Measurements from ENCODE around the gene RESP18. TPM values are rescaled to one million over a fixed set of nuclear protein-coding genes. Genes with fewer than 3 reads are reported as not detected.

RESP18 gene
- total and polyA plus RNA-seq, 8 donors, result not detected

DNA sequence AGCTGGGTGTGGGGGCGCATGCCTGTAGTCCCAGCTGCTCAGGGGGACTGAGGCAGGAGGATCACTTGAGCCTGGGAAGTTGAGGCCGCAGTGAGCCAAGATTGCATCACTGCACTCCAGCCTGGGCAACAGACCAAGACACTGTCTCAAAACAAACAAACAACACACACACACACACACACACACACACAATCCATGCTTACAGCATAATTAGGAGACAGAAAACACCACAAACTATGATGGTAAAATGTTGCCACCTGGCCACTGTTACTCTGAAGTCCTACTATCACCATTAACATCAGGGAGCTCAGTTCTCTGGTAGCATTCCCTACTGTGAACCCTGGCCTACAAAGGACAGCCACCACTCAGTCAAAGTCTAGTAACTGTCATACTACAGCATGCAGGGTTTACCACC is 36.9 kb upstream of the RESP18 start:
- no peaks in the 10 kb centered on the region for H3K27me3 ChIP-seq

DNA sequence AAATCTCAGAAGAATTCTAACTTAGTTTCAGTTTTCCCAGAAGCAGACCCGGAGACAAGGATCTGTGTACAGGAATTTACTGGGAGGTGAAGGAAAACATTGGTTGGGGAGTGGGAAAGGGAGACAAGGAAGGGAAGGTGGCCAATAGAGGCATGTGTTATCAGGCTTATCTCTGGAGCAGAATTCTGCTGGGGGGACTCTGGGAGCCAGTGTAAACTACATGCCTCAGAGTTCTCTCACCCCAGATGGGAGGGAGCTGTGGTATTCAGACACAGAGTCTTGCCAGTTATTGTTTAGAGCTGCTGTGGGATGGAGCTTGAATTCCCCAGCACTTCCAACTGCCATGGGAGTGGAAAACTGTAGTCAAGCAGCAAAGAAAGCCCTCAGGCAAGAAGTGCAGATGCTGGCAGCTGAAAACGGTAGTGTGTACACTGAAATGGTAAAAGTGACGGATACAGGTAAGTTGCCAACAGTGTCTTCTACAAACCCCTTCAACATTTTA is 36.2 kb upstream of the RESP18 start:
- intact Hi-C loops (cut with DNase I; ENCODE audit: low total_unique reads), result no loop called here
- Histone ChIP-seq H3K4me3 (no peak overlapping the region), H3K27ac (peak overlapping the region in 3 of 5 donors; percentile 18 to 60 (median 51)), H3K27me3 (no peaks in the 10 kb centered on the region), H3K4me1 (peaks cover 0 to 15% (median 7%) of the 10 kb centered on the region in 4 donors), H3K9me3 (no peaks in the 10 kb centered on the region), H3K36me3 (peaks cover under 1 to 11% (median 10%) of the 10 kb centered on the region in 4 donors)
- TF ChIP-seq POLR2AphosphoS5 (IDR thresholded peaks at IDR 0.05), result no peak
- TF ChIP-seq, protein P1, sequence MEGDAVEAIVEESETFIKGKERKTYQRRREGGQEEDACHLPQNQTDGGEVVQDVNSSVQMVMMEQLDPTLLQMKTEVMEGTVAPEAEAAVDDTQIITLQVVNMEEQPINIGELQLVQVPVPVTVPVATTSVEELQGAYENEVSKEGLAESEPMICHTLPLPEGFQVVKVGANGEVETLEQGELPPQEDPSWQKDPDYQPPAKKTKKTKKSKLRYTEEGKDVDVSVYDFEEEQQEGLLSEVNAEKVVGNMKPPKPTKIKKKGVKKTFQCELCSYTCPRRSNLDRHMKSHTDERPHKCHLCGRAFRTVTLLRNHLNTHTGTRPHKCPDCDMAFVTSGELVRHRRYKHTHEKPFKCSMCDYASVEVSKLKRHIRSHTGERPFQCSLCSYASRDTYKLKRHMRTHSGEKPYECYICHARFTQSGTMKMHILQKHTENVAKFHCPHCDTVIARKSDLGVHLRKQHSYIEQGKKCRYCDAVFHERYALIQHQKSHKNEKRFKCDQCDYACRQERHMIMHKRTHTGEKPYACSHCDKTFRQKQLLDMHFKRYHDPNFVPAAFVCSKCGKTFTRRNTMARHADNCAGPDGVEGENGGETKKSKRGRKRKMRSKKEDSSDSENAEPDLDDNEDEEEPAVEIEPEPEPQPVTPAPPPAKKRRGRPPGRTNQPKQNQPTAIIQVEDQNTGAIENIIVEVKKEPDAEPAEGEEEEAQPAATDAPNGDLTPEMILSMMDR (IDR thresholded peaks at IDR 0.05), result no peak
- TF ChIP-seq EP300 (IDR thresholded peaks at IDR 0.05), result no peak
- no peak for TF ChIP-seq POLR2A (IDR thresholded peaks at IDR 0.05)
- peak in 1 of 2 donors; percentile 61 for DNase-seq
- 15 to 33% (median 23%) methylated on average over 3 of the region's 3 CpGs for WGBS, 5 donors

More for the DNA sequence above, 36.9 kb upstream of the RESP18 start:
- Histone ChIP-seq H3K9me3 (no peaks in the 10 kb centered on the region), H3K4me1 (peaks cover 0 to 15% (median 7%) of the 10 kb centered on the region in 4 donors), H3K4me3 (no peak overlapping the region), H3K36me3 (peaks cover 8 to 18% (median 17%) of the 10 kb centered on the region in 4 donors), H3K27ac (peak overlapping the region in 2 of 5 donors; percentile 51 to 60)
- WGBS, 5 donors, result 19 to 45% (median 37%) methylated on average over 2 of the region's 2 CpGs
- DNase-seq, result peak; percentile 34 to 57
- intact Hi-C loops (cut with DNase I; ENCODE audit: low total_unique reads), result no loop called here
- no peak for TF ChIP-seq EP300 (IDR thresholded peaks at IDR 0.05)
- TF ChIP-seq POLR2A (IDR thresholded peaks at IDR 0.05), result no peak
- TF ChIP-seq, protein P1 (IDR thresholded peaks at IDR 0.05), result no peak
- TF ChIP-seq POLR2AphosphoS5 (IDR thresholded peaks at IDR 0.05), result no peak

GRCh38 chr2:219362524-219363164 is 30.1 kb upstream of the RESP18 start:
- Histone ChIP-seq H3K27ac (no peak overlapping the region), H3K4me1 (peaks cover 0 to 14% (median 9%) of the 10 kb centered on the region in 4 donors), H3K27me3 (peaks cover 7 to 20% (median 20%) of the 10 kb centered on the region in 3 donors), H3K4me3 (no peak overlapping the region), H3K36me3 (no peaks in the 10 kb centered on the region), H3K9me3 (no peaks in the 10 kb centered on the region)
- WGBS, 5 donors, result 36 to 61% (median 51%) methylated on average over 3 of the region's 3 CpGs
- intact Hi-C loops (cut with DNase I; ENCODE audit: low total_unique reads), result no loop called here
- TF ChIP-seq, protein P1 (IDR thresholded peaks at IDR 0.05), result no peak
- TF ChIP-seq POLR2AphosphoS5 (IDR thresholded peaks at IDR 0.05), result peak in 1 of 3 donors; percentile 26
- DNase-seq, result peak in 1 of 2 donors; percentile 65

GRCh38 chr2:219362072-219362471 is 29.5 kb upstream of the RESP18 start:
- WGBS, 5 donors, result 89 to 96% (median 93%) methylated on average over 5 of the region's 5 CpGs
- TF ChIP-seq, protein P1 (IDR thresholded peaks at IDR 0.05), result no peak
- TF ChIP-seq POLR2A (IDR thresholded peaks at IDR 0.05) (no peak), EP300 (IDR thresholded peaks at IDR 0.05) (no peak), POLR2AphosphoS5 (IDR thresholded peaks at IDR 0.05) (no peak)
- intact Hi-C loops (cut with DNase I; ENCODE audit: low total_unique reads), result no loop called here
- Histone ChIP-seq H3K27me3 (peaks cover 7 to 26% (median 25%) of the 10 kb centered on the region in 3 donors), H3K36me3 (no peaks in the 10 kb centered on the region), H3K27ac (no peak overlapping the region), H3K9me3 (no peaks in the 10 kb centered on the region), H3K4me3 (no peak overlapping the region), H3K4me1 (peaks cover 0 to 14% (median 9%) of the 10 kb centered on the region in 4 donors)
- no peak for DNase-seq
